Measurements from ENCODE around the gene PDCD4. TPM values are rescaled to one million over a fixed set of nuclear protein-coding genes. Genes with fewer than 3 reads are reported as not detected.

Gene PDCD4
- total and polyA plus RNA-seq, 2 of the 13 experiments (the other 11 are each of a cell fraction or from before 2014, with no cell fraction given), result 22.8 to 56.2 TPM

DNA sequence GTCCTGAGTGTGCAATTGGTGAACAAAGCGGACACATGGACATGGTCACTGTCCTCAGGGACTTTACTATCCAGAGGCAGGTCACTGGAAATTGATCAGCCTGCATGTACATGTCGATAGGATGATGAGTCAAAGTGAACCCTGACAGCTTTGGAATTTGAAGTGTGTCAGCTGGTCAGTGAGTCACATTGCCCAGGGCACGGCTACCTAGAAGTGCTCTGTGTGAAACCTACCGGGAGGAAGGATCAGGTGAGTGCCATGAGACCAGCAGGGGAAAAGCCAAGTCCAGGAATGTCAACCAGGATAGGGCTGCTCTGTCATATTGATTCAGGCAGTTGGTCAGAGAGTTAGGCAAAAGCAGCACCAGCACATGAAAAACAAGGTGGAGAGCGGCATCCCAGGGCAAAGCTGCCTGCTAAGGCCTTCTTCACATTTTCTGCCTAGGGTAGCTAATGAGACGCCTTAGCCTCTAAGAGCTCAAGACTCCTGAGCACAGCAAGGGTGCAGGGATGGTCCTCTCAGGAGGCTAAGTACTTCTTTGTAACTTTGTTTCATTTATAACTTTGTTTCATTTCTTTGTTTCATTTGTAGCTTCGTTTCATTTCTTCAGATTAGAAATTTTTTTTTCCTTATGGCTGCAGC is 19.4 kb upstream of the PDCD4 start (continued):
- peak; percentile 60; the same call in 1 of the 2 replicates for TF ChIP-seq ZNF292 (CRISPR knock-in tag; IDR thresholded peaks at IDR 0.05; ENCODE audit: borderline replicate concordance, low read depth)
- no peak for TF ChIP-seq ZNF816 (CRISPR knock-in tag; IDR thresholded peaks at IDR 0.05; ENCODE audit: borderline replicate concordance)
- TF ChIP-seq RELA (CRISPR knock-in tag; IDR thresholded peaks at IDR 0.05), result no peak
- TF ChIP-seq KLF13 (CRISPR knock-in tag; IDR thresholded peaks at IDR 0.05), result no peak
- TF ChIP-seq GFI1 (CRISPR knock-in tag; IDR thresholded peaks at IDR 0.05; ENCODE audit: borderline replicate concordance), result no peak
- no peak for TF ChIP-seq AGO1 (IDR thresholded peaks at IDR 0.05; ENCODE audit: low read depth, low read length, poor library complexity, severe bottlenecking)
- TF ChIP-seq, protein P1, sequence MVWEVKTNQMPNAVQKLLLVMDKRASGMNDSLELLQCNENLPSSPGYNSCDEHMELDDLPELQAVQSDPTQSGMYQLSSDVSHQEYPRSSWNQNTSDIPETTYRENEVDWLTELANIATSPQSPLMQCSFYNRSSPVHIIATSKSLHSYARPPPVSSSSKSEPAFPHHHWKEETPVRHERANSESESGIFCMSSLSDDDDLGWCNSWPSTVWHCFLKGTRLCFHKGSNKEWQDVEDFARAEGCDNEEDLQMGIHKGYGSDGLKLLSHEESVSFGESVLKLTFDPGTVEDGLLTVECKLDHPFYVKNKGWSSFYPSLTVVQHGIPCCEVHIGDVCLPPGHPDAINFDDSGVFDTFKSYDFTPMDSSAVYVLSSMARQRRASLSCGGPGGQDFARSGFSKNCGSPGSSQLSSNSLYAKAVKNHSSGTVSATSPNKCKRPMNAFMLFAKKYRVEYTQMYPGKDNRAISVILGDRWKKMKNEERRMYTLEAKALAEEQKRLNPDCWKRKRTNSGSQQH (CRISPR knock-in tag; IDR thresholded peaks at IDR 0.05; ENCODE audit: low read depth), result no peak
- TF ChIP-seq FOXA3 (CRISPR knock-in tag; IDR thresholded peaks at IDR 0.05), result peak; percentile 49; the same call in 1 of the 2 replicates
- TF ChIP-seq NR1H2 (CRISPR knock-in tag; IDR thresholded peaks at IDR 0.05; ENCODE audit: borderline replicate concordance, low read depth), result no peak
- TF ChIP-seq, protein P2, sequence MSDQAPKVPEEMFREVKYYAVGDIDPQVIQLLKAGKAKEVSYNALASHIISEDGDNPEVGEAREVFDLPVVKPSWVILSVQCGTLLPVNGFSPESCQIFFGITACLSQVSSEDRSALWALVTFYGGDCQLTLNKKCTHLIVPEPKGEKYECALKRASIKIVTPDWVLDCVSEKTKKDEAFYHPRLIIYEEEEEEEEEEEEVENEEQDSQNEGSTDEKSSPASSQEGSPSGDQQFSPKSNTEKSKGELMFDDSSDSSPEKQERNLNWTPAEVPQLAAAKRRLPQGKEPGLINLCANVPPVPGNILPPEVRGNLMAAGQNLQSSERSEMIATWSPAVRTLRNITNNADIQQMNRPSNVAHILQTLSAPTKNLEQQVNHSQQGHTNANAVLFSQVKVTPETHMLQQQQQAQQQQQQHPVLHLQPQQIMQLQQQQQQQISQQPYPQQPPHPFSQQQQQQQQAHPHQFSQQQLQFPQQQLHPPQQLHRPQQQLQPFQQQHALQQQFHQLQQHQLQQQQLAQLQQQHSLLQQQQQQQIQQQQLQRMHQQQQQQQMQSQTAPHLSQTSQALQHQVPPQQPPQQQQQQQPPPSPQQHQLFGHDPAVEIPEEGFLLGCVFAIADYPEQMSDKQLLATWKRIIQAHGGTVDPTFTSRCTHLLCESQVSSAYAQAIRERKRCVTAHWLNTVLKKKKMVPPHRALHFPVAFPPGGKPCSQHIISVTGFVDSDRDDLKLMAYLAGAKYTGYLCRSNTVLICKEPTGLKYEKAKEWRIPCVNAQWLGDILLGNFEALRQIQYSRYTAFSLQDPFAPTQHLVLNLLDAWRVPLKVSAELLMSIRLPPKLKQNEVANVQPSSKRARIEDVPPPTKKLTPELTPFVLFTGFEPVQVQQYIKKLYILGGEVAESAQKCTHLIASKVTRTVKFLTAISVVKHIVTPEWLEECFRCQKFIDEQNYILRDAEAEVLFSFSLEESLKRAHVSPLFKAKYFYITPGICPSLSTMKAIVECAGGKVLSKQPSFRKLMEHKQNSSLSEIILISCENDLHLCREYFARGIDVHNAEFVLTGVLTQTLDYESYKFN (CRISPR knock-in tag; conservative IDR thresholded peaks at IDR 0.05), result peak; percentile 57
- TF ChIP-seq, protein P3, sequence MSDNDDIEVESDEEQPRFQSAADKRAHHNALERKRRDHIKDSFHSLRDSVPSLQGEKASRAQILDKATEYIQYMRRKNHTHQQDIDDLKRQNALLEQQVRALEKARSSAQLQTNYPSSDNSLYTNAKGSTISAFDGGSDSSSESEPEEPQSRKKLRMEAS (IDR thresholded peaks at IDR 0.05), result peak; percentile 57; the same call in 1 of the 2 replicates
- 0 out of 4 replicates have a peak, but pooled peaks of 1 of the 2 experiments have one; percentile 18 for TF ChIP-seq NR2F1 (CRISPR knock-in tag; IDR thresholded peaks at IDR 0.05)
- no peak for TF ChIP-seq ZBTB42 (CRISPR knock-in tag; IDR thresholded peaks at IDR 0.05)
- peak; percentile 25; the same call in 1 of the 2 replicates for TF ChIP-seq SOX5 (CRISPR knock-in tag; IDR thresholded peaks at IDR 0.05; ENCODE audit: borderline replicate concordance)
- no peak for TF ChIP-seq SP1 (IDR thresholded peaks at IDR 0.05)
- TF ChIP-seq SP1 (CRISPR knock-in tag; IDR thresholded peaks at IDR 0.05), result no peak
- no peak for TF ChIP-seq ZC3H4 (CRISPR knock-in tag; IDR thresholded peaks at IDR 0.05; ENCODE audit: borderline replicate concordance)
- no peak for TF ChIP-seq NFKB2 (CRISPR knock-in tag; IDR thresholded peaks at IDR 0.05; ENCODE audit: borderline replicate concordance)
- no peak for TF ChIP-seq ZNF652 (CRISPR knock-in tag; IDR thresholded peaks at IDR 0.05; ENCODE audit: borderline replicate concordance, low read depth)
- no peak for TF ChIP-seq ZNF446 (CRISPR knock-in tag; IDR thresholded peaks at IDR 0.05)
- no peak for TF ChIP-seq SIN3B (IDR thresholded peaks at IDR 0.05; ENCODE audit: low read length)
- no peak for TF ChIP-seq ZFP41 (CRISPR knock-in tag; IDR thresholded peaks at IDR 0.05; ENCODE audit: borderline replicate concordance)
- TF ChIP-seq SRY (CRISPR knock-in tag; IDR thresholded peaks at IDR 0.05), result no peak
- TF ChIP-seq, protein P4, sequence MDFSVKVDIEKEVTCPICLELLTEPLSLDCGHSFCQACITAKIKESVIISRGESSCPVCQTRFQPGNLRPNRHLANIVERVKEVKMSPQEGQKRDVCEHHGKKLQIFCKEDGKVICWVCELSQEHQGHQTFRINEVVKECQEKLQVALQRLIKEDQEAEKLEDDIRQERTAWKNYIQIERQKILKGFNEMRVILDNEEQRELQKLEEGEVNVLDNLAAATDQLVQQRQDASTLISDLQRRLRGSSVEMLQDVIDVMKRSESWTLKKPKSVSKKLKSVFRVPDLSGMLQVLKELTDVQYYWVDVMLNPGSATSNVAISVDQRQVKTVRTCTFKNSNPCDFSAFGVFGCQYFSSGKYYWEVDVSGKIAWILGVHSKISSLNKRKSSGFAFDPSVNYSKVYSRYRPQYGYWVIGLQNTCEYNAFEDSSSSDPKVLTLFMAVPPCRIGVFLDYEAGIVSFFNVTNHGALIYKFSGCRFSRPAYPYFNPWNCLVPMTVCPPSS (IDR thresholded peaks at IDR 0.05), result no peak
- no peak for TF ChIP-seq ZNF720 (CRISPR knock-in tag; IDR thresholded peaks at IDR 0.05)
- peak; percentile 54; the same call in 1 of the 2 replicates for TF ChIP-seq RAD51 (IDR thresholded peaks at IDR 0.05; ENCODE audit: borderline replicate concordance)
